Measurements from ENCODE around the gene RLBP1. TPM values are rescaled to one million over a fixed set of nuclear protein-coding genes. Genes with fewer than 3 reads are reported as not detected.

The RLBP1 gene
- total and polyA plus RNA-seq, 2 donors (not counting 3 experiments of a cell fraction or from before 2014, with no cell fraction given), result not detected

DNA sequence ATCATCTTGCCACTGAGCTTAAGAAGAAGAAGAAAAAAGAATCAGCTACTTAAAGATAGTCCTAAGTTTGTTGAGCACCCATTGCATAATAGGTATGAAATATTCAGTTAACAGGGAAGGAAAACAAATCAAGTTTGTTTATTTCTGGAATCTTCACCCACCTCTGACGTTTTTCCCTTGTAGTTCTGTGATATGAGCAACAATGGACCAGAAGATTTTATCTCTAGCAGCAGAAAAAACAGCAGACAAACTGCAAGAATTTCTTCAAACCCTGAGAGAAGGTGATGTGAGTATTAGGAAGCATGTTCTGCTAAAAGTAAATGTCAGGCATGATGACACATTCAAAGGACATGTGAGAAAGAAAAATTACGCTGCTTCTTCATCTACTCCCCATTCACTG, 26.1 kb upstream of the RLBP1 start:
- Histone ChIP-seq H3K9me1 (replicated peaks; ENCODE audit: control insufficient read depth, extremely low read depth, insufficient read depth, low read length) (no peaks in the 10 kb centered on the region), H3K4me2 (ENCODE audit: insufficient read depth, low read length) (no peak overlapping the region), H3K27ac (ENCODE audit: insufficient read depth, low read depth, low read length) (no peak overlapping the region), H3K36me3 (ENCODE audit: control insufficient read depth in 2 of 2, extremely low read depth in 1 of 2, insufficient read depth in 2 of 2, low read length in 2 of 2) (peaks cover 0 to 8% of the 10 kb centered on the region in 2 experiments), H3K4me1 (ENCODE audit: control insufficient read depth, extremely low read depth, insufficient read depth, low read length) (peaks cover 15% of the 10 kb centered on the region), H3K9me3 (replicated peaks; ENCODE audit: control insufficient read depth, insufficient read depth, low read length) (no peaks in the 10 kb centered on the region), H3K9ac (replicated peaks; ENCODE audit: extremely low read depth, insufficient read depth, low read length) (no peak overlapping the region), H3K27me3 (ENCODE audit: control insufficient read depth in 2 of 2, insufficient read depth in 2 of 2, low read length in 2 of 2) (peaks cover 2 to 5% of the 10 kb centered on the region in 2 experiments), H3K79me2 (ENCODE audit: control insufficient read depth, insufficient read depth, low read length) (peaks cover 26% of the 10 kb centered on the region), H3K4me3 (replicated peaks in 1 of 3; ENCODE audit: insufficient read depth in 1 of 3, low read depth in 1 of 3, low read length in 3 of 3) (no peak overlapping the region), H2AFZ (ENCODE audit: low read depth, low read length) (no peak overlapping the region), H4K20me1 (replicated peaks; ENCODE audit: control insufficient read depth, extremely low read depth, insufficient read depth, low read length) (no peaks in the 10 kb centered on the region)
- ChIA-PET CTCF (interaction anchor here (4.4 kb wide), 1 partner anchor 41 kb away, joined by 54 read pairs; no protein-coding TSS in a partner anchor), POLR2A (no interaction called here)
- BruUV-seq (replicated peaks), result no TSS peak
- dilution Hi-C loops (cut with MboI; ENCODE audit: extremely low pct_ligation_motif_present, low sequenced_read_pairs) (no loop called here), intact Hi-C loops (cut with micrococcal nuclease) (no loop called here)
- FAIRE-seq, result no peak
- DNase-seq (ENCODE audit: low read depth, low spot score), result no peak
- TF ChIP-seq, protein P1, sequence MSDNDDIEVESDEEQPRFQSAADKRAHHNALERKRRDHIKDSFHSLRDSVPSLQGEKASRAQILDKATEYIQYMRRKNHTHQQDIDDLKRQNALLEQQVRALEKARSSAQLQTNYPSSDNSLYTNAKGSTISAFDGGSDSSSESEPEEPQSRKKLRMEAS (IDR thresholded peaks at IDR 0.05; ENCODE audit: insufficient read depth, insufficient read length), result no peak
- TF ChIP-seq, protein P2, sequence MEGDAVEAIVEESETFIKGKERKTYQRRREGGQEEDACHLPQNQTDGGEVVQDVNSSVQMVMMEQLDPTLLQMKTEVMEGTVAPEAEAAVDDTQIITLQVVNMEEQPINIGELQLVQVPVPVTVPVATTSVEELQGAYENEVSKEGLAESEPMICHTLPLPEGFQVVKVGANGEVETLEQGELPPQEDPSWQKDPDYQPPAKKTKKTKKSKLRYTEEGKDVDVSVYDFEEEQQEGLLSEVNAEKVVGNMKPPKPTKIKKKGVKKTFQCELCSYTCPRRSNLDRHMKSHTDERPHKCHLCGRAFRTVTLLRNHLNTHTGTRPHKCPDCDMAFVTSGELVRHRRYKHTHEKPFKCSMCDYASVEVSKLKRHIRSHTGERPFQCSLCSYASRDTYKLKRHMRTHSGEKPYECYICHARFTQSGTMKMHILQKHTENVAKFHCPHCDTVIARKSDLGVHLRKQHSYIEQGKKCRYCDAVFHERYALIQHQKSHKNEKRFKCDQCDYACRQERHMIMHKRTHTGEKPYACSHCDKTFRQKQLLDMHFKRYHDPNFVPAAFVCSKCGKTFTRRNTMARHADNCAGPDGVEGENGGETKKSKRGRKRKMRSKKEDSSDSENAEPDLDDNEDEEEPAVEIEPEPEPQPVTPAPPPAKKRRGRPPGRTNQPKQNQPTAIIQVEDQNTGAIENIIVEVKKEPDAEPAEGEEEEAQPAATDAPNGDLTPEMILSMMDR (IDR thresholded peaks at IDR 0.05; ENCODE audit: extremely low read depth in 1 of 2, insufficient read depth in 1 of 2, low read depth in 1 of 2, low read length in 2 of 2), result no peak
- TF ChIP-seq MYC (IDR thresholded peaks at IDR 0.05; ENCODE audit: low read depth, low read length), result no peak
- no peak for TF ChIP-seq GATA2 (IDR thresholded peaks at IDR 0.05; ENCODE audit: insufficient read depth, insufficient read length, low read depth, low read length)
- TF ChIP-seq FOS (IDR thresholded peaks at IDR 0.05; ENCODE audit: borderline replicate concordance, insufficient read depth, low read length), result no peak
- no peak for TF ChIP-seq POLR2AphosphoS5 (IDR thresholded peaks at IDR 0.05; ENCODE audit: insufficient read depth, low read depth, low read length)
- TF ChIP-seq JUN (IDR thresholded peaks at IDR 0.05; ENCODE audit: borderline replicate concordance, insufficient read depth, insufficient read length, low read depth), result no peak
- no peak for TF ChIP-seq POLR2A (IDR thresholded peaks at IDR 0.05; ENCODE audit: low read depth, low read length)
- no peak for TF ChIP-seq EZH2 (IDR thresholded peaks at IDR 0.05; ENCODE audit: borderline replicate concordance, low read depth, low read length, severe bottlenecking)
